Mesenchymal stem cell (in vitro differentiated cells and primary cell): ENCODE data around the gene CSHL1.

Experiments used
- DNase-seq: peaks from one replicate; pipeline ENCODE4 v3.0.0-alpha.2; 2013
- H2AFZ ChIP-seq: one replicate; pipeline ENCODE4 v1.6.1; 2013; ENCODE audit warnings: low read depth, mild to moderate bottlenecking, control low read depth, inconsistent platforms, low read length, moderate library complexity
- H2AK5ac ChIP-seq: 2 replicates; pipeline ENCODE4 v1.6.1; 2013; ENCODE audit warnings: low read length, moderate library complexity, mild to moderate bottlenecking, inconsistent platforms; ENCODE audit not compliant: severe bottlenecking
- H2BK120ac ChIP-seq: one replicate; pipeline ENCODE4 v1.6.1; 2013; ENCODE audit warnings: low read depth, mild to moderate bottlenecking, inconsistent platforms, low read length, moderate library complexity
- H2BK12ac ChIP-seq, 2 experiments: one replicate each; pipeline ENCODE4 v1.6.1; 2013; ENCODE audit warnings: inconsistent platforms in 2 of 2, low read length in 2 of 2, mild to moderate bottlenecking in 2 of 2, moderate library complexity in 2 of 2, control low read depth in 1 of 2
- H2BK15ac ChIP-seq: one replicate; pipeline ENCODE4 v1.6.1; 2013; ENCODE audit warnings: mild to moderate bottlenecking, low read depth, inconsistent platforms; ENCODE audit not compliant: poor library complexity, severe bottlenecking
- H2BK5ac ChIP-seq: 2 replicates; pipeline ENCODE4 v1.6.1; 2013; ENCODE audit warnings: low read depth, mild to moderate bottlenecking, low read length, control low read depth, inconsistent platforms; ENCODE audit not compliant: poor library complexity, severe bottlenecking
- H3K14ac ChIP-seq, 2 experiments: one replicate each; pipeline ENCODE4 v1.6.1; 2013; ENCODE audit warnings: inconsistent platforms in 2 of 2, low read length in 2 of 2, control low read depth in 1 of 2, mild to moderate bottlenecking in 1 of 2, moderate library complexity in 1 of 2
- H3K18ac ChIP-seq, 2 experiments: one replicate each; pipeline ENCODE4 v1.6.1; 2013; ENCODE audit warnings: inconsistent platforms in 2 of 2, low read length in 2 of 2, control low read depth in 1 of 2, low read depth in 1 of 2, mild to moderate bottlenecking in 1 of 2
- H3K23ac ChIP-seq, 2 experiments: one replicate each; pipeline ENCODE4 v1.6.1; 2013; ENCODE audit warnings: inconsistent platforms in 2 of 2, low read length in 2 of 2, mild to moderate bottlenecking in 2 of 2, moderate library complexity in 2 of 2, control low read depth in 1 of 2
- H3K27ac ChIP-seq: 2 replicates; pipeline ENCODE4 v1.5.1; 2013; ENCODE audit warnings: mild to moderate bottlenecking, moderate library complexity, low read length, control low read depth, inconsistent platforms; ENCODE audit not compliant: poor library complexity, severe bottlenecking
- H3K27me3 ChIP-seq, 2 experiments: 2 replicates each; pipeline versions ENCODE4 v1.6.1 to v1.7.0; 2013; ENCODE audit warnings: low read length in 2 of 2, mild to moderate bottlenecking in 2 of 2, moderate library complexity in 2 of 2, control low read depth in 1 of 2, inconsistent platforms in 1 of 2; ENCODE audit not compliant: control insufficient read depth in 1 of 2, insufficient read depth in 1 of 2
- H3K36me3 ChIP-seq, 2 experiments: 2 replicates each; pipeline versions ENCODE4 v1.6.1 to v1.7.0; 2013; ENCODE audit warnings: low read length in 2 of 2, control low read depth in 1 of 2, inconsistent platforms in 1 of 2, low read depth in 1 of 2, mild to moderate bottlenecking in 1 of 2; ENCODE audit not compliant: insufficient read depth in 2 of 2, control insufficient read depth in 1 of 2
- H3K4ac ChIP-seq, 2 experiments: one replicate each; pipeline ENCODE4 v1.6.1; 2013; ENCODE audit warnings: inconsistent platforms in 2 of 2, low read length in 2 of 2, mild to moderate bottlenecking in 2 of 2, moderate library complexity in 2 of 2, control low read depth in 1 of 2, low read depth in 1 of 2
- H3K4me1 ChIP-seq: 2 replicates; pipeline ENCODE4 v1.6.1; 2013; ENCODE audit warnings: low read depth, low read length, control low read depth; ENCODE audit not compliant: control insufficient read depth, insufficient read depth
- H3K4me2 ChIP-seq: 2 replicates; pipeline ENCODE4 v1.6.1; 2013; ENCODE audit warnings: low read length, mild to moderate bottlenecking, inconsistent platforms; ENCODE audit not compliant: poor library complexity, severe bottlenecking
- H3K4me3 ChIP-seq, 2 experiments: 2 replicates each; pipeline versions ENCODE4 v1.5.1 to v1.7.0; 2013; ENCODE audit warnings: low read length in 2 of 2, mild to moderate bottlenecking in 2 of 2, control low read depth in 1 of 2, low read depth in 1 of 2; ENCODE audit not compliant: insufficient read depth in 1 of 2
- H3K79me1 ChIP-seq: replicated peaks from 2 replicates; pipeline ENCODE4 v1.6.1; 2013; ENCODE audit warnings: mild to moderate bottlenecking, control low read depth, low read length, inconsistent platforms; ENCODE audit not compliant: poor library complexity, severe bottlenecking
- H3K9ac ChIP-seq: 2 replicates; pipeline ENCODE4 v1.7.0; 2013; ENCODE audit warnings: mild to moderate bottlenecking, low read length, moderate library complexity
- H3K9me3 ChIP-seq: 2 replicates; pipeline ENCODE4 v1.7.0; 2013; ENCODE audit warnings: mild to moderate bottlenecking, low read length; ENCODE audit not compliant: control insufficient read depth
- H4K8ac ChIP-seq: one replicate; pipeline ENCODE4 v1.6.1; 2013; ENCODE audit warnings: inconsistent platforms, mild to moderate bottlenecking, low read length, moderate library complexity
- H4K91ac ChIP-seq: one replicate; pipeline ENCODE4 v1.6.1; 2013; ENCODE audit warnings: mild to moderate bottlenecking, low read length, inconsistent platforms
- WGBS: methylation state at CpG from one replicate; pipeline ENCODE4 v1.1.7; 2013; ENCODE audit warnings: mixed read lengths; 5-methylcytosine and 5-hydroxymethylcytosine counted together

The CSHL1 gene

GRCh38 chr17:63933598-63933997 is 22.5 kb upstream of the CSHL1 start:
- no peak overlapping the region for H2AK5ac ChIP-seq
- no peak overlapping the region for H3K9ac ChIP-seq
- no peak overlapping the region for H3K4me2 ChIP-seq
- no peak overlapping the region for H2BK120ac ChIP-seq
- H4K8ac ChIP-seq: no peak overlapping the region
- no peak overlapping the region for H3K14ac ChIP-seq
- H3K79me1 ChIP-seq: no peaks in the 10 kb centered on the region
- no peaks in the 10 kb centered on the region for H3K4me1 ChIP-seq
- DNase-seq: no peak
- 74% methylated on average over 8 of the region's 8 CpGs for WGBS
- peaks cover 11 to 47% of the 10 kb centered on the region in 2 experiments for H3K27me3 ChIP-seq
- no peak overlapping the region for H2BK5ac ChIP-seq
- no peak overlapping the region for H2BK12ac ChIP-seq
- no peak overlapping the region for H3K4ac ChIP-seq
- H3K23ac ChIP-seq: no peak overlapping the region
- no peak overlapping the region for H2BK15ac ChIP-seq
- H4K91ac ChIP-seq: no peak overlapping the region
- no peaks in the 10 kb centered on the region for H3K36me3 ChIP-seq
- no peaks in the 10 kb centered on the region for H3K9me3 ChIP-seq
- no peak overlapping the region for H3K18ac ChIP-seq
- no peak overlapping the region for H3K27ac ChIP-seq
- H3K4me3 ChIP-seq: no peak overlapping the region
- H2AFZ ChIP-seq: no peak overlapping the region

GRCh38 chr17:63932721-63933120 is 21.7 kb upstream of the CSHL1 start:
- Histone ChIP-seq H3K9ac (no peak overlapping the region), H2BK120ac (no peak overlapping the region), H3K14ac (no peak overlapping the region), H3K4me1 (no peaks in the 10 kb centered on the region), H2BK15ac (no peak overlapping the region), H4K91ac (no peak overlapping the region), H3K79me1 (no peaks in the 10 kb centered on the region), H3K23ac (no peak overlapping the region), H3K27ac (no peak overlapping the region), H3K27me3 (peaks cover 14 to 54% of the 10 kb centered on the region in 2 experiments), H4K8ac (no peak overlapping the region), H3K4me2 (no peak overlapping the region), H2BK12ac (no peak overlapping the region), H3K9me3 (no peaks in the 10 kb centered on the region), H2AK5ac (no peak overlapping the region), H3K36me3 (no peaks in the 10 kb centered on the region), H3K18ac (no peak overlapping the region), H3K4me3 (no peak overlapping the region), H2AFZ (no peak overlapping the region), H3K4ac (no peak overlapping the region), H2BK5ac (no peak overlapping the region)
- WGBS: 86% methylated on average over 4 of the region's 4 CpGs
- DNase-seq: no peak

GRCh38 chr17:63931981-63932561 is 21.0 kb upstream of the CSHL1 start, which contains the start of gene CD79B:
TSS of gene CD79B (minus strand) at chr17:63932331. CDS start at chr17:63932261, 70 bp downstream.
- peak within 1 kb of the TSS in 1 of 2 experiments; percentile 26 for H3K14ac ChIP-seq
- no peak within 1 kb of the TSS for H2BK12ac ChIP-seq
- no peak within 1 kb of the TSS for H4K91ac ChIP-seq
- no peak within 1 kb of the TSS for H3K4me2 ChIP-seq
- no peak within 1 kb of the TSS for H3K4me3 ChIP-seq
- H2BK120ac ChIP-seq: no peak within 1 kb of the TSS
- no peak within 1 kb of the TSS for H3K9ac ChIP-seq
- no peak within 1 kb of the TSS for H3K18ac ChIP-seq
- peaks cover 14 to 55% of the 10 kb centered on the region in 2 experiments for H3K27me3 ChIP-seq
- no peak within 1 kb of the TSS for H4K8ac ChIP-seq
- H2BK15ac ChIP-seq: no peak within 1 kb of the TSS
- H3K23ac ChIP-seq: no peak within 1 kb of the TSS
- H3K4ac ChIP-seq: no peak within 1 kb of the TSS
- H3K4me1 ChIP-seq: no peaks in the 10 kb centered on the region
- H3K27ac ChIP-seq: no peak within 1 kb of the TSS
- no peaks in the 10 kb centered on the region for H3K79me1 ChIP-seq
- 79% methylated on average over 19 of the region's 19 CpGs for WGBS
- no peak within 1 kb of the TSS for H2AK5ac ChIP-seq
- H3K9me3 ChIP-seq: no peaks in the 10 kb centered on the region
- no peak within 1 kb of the TSS for H2BK5ac ChIP-seq
- H3K36me3 ChIP-seq: no peaks in the 10 kb centered on the region
- no peak within 1 kb of the TSS for H2AFZ ChIP-seq
- no peak for DNase-seq

- no peak overlapping the region for H4K8ac ChIP-seq
- H3K23ac ChIP-seq: no peak overlapping the region
- no peak overlapping the region for H2BK120ac ChIP-seq
- H4K91ac ChIP-seq: no peak overlapping the region
- H3K9ac ChIP-seq: no peak overlapping the region
- no peaks in the 10 kb centered on the region for H3K36me3 ChIP-seq
- H2AFZ ChIP-seq: no peak overlapping the region
- H3K4me1 ChIP-seq: no peaks in the 10 kb centered on the region
- no peak overlapping the region for H3K4me3 ChIP-seq
- no peaks in the 10 kb centered on the region for H3K9me3 ChIP-seq
- no peak overlapping the region for H2BK12ac ChIP-seq
- H3K27ac ChIP-seq: no peak overlapping the region
- H3K4ac ChIP-seq: no peak overlapping the region
- H2AK5ac ChIP-seq: no peak overlapping the region
- H3K27me3 ChIP-seq: peaks cover 14 to 50% of the 10 kb centered on the region in 2 experiments
- no peaks in the 10 kb centered on the region for H3K79me1 ChIP-seq
- no peak overlapping the region for H2BK5ac ChIP-seq
- DNase-seq: no peak
- WGBS: 85% methylated on average over 6 of the region's 16 CpGs
- no peak overlapping the region for H2BK15ac ChIP-seq
- H3K18ac ChIP-seq: no peak overlapping the region
- no peak overlapping the region for H3K4me2 ChIP-seq
- H3K14ac ChIP-seq: no peak overlapping the region
These were observed 20.0 kb upstream of the CSHL1 start for GRCh38 chr17:63930951-63931575.
